HCT116 (cell line): Measurements from ENCODE around the gene GUCA2B. TPM values are rescaled to one million over a fixed set of nuclear protein-coding genes. Genes with fewer than 3 reads are reported as not detected.

Source experiments
- ATAC-seq: fragments of 200-7000 bp; cut with Tn5 transposase; 2 replicates; pipeline ENCODE4 v1.9.1; 2020; ENCODE audit warnings: mild to moderate bottlenecking, moderate library complexity
- BruUV-seq: library from RNA; stranded (reverse); fragments of 400-500 nt; replicated peaks from 2 replicates; lab custom pipeline; 2021; lab: Mats Ljungman, UMichigan
- CTCF ChIA-PET: fragments of 300-600 bp; sonication (Branson Sonifier 250); formaldehyde crosslinking; loops from one replicate; lab custom pipeline; 2021; ENCODE audit warnings: antibody characterized with exemption; lab: Charles Lee
- POLR2A ChIA-PET: fragments of 300-600, 350-600 bp; sonication (Branson Sonifier 250); formaldehyde crosslinking; loops from one replicate; lab custom pipeline; 2021; ENCODE audit warnings: antibody characterized with exemption; lab: Charles Lee
- RAD21 ChIA-PET, 2 experiments: fragments of 300-600 bp; sonication (Branson Sonifier 250); formaldehyde crosslinking; loops; one replicate each; lab custom pipeline; 2023; ENCODE audit warnings: low total read pairs in 2 of 2; ENCODE audit not compliant: uncharacterized antibody in 2 of 2, unreplicated experiment in 2 of 2, low non-redundant PET in 1 of 2; lab: Charles Lee
- DNase-seq: peaks from one replicate; pipeline ENCODE4 v3.0.0-alpha.2; 2010; ENCODE audit warnings: low read depth, low spot score
- H2AFZ ChIP-seq: fragments of 200-600 bp; shearing (Covaris generic), sonication (generic); 2 replicates; pipeline ENCODE4 v1.6.1; 2017; ENCODE audit warnings: low read depth, mixed run types, mixed read lengths, antibody characterized with exemption, low read length; ENCODE audit not compliant: poor library complexity, severe bottlenecking
- H3K27ac ChIP-seq: 2 replicates; pipeline ENCODE4 v1.5.1; 2012; ENCODE audit warnings: low read depth, low read length
- H3K27me3 ChIP-seq: fragments of 200-600 bp; sonication (generic); 2 replicates; pipeline ENCODE4 v1.6.1; 2016; ENCODE audit warnings: mixed run types, low read length, mixed read lengths; ENCODE audit not compliant: insufficient read depth
- H3K36me3 ChIP-seq, 2 experiments: fragments of 200-500 bp in 1 of 2; fragments of 200-600 bp in 1 of 2; sonication (Bioruptor generic) in 1 of 2; sonication (generic) in 1 of 2; 2 replicates each; pipeline versions ENCODE4 v1.5.1 to v1.6.1; 2014 to 2016; ENCODE audit warnings: low read length in 2 of 2, inconsistent platforms in 1 of 2, mixed read lengths in 1 of 2, mixed run types in 1 of 2; ENCODE audit not compliant: insufficient read depth in 2 of 2, control insufficient read depth in 1 of 2
- H3K4me1 ChIP-seq, 2 experiments: fragments of 200-600 bp in 1 of 2; sonication (generic) in 1 of 2; 2 replicates each; pipeline versions ENCODE4 v1.5.1 to v1.6.1; 2012 to 2017; ENCODE audit warnings: low read length in 2 of 2, inconsistent platforms in 1 of 2, mild to moderate bottlenecking in 1 of 2, mixed read lengths in 1 of 2, mixed run types in 1 of 2, moderate library complexity in 1 of 2; ENCODE audit not compliant: insufficient read depth in 2 of 2, control insufficient read depth in 1 of 2
- H3K4me2 ChIP-seq: fragments of 200-600 bp; sonication (generic); 2 replicates; pipeline ENCODE4 v1.6.1; 2017; ENCODE audit warnings: mixed run types, low read length, mixed read lengths
- H3K4me3 ChIP-seq, 2 experiments: fragments of 200-600 bp in 1 of 2; sonication (generic) in 1 of 2; replicated peaks in 1 of 2; 2 replicates each; pipeline ENCODE4 v1.5.1; 2011 to 2016; ENCODE audit warnings: low read length in 2 of 2, control low read depth in 1 of 2, low read depth in 1 of 2, mild to moderate bottlenecking in 1 of 2, mixed read lengths in 1 of 2, mixed run types in 1 of 2
- H3K79me2 ChIP-seq: fragments of 200-600 bp; sonication (generic); 2 replicates; pipeline ENCODE4 v1.6.1; 2017; ENCODE audit warnings: mild to moderate bottlenecking, mixed run types, low read length, moderate library complexity, mixed read lengths; ENCODE audit not compliant: insufficient read depth
- H3K9ac ChIP-seq: fragments of 200-600 bp; sonication (generic); 2 replicates; pipeline ENCODE4 v1.6.1; 2016; ENCODE audit warnings: low read length, mixed read lengths
- H3K9me2 ChIP-seq: fragments of 200-600 bp; sonication (generic), shearing (Covaris generic); 2 replicates; pipeline ENCODE4 v1.6.1; 2017; ENCODE audit warnings: mixed run types, mild to moderate bottlenecking, moderate library complexity; ENCODE audit not compliant: insufficient read depth
- H3K9me3 ChIP-seq, 2 experiments: fragments of 200-500 bp in 1 of 2; fragments of 200-600 bp in 1 of 2; sonication (Bioruptor generic) in 1 of 2; sonication (generic) in 1 of 2; 2 replicates each; pipeline ENCODE4 v1.6.1; 2014 to 2017; ENCODE audit warnings: low read length in 2 of 2, mixed read lengths in 2 of 2, inconsistent platforms in 1 of 2, low read depth in 1 of 2, mild to moderate bottlenecking in 1 of 2, mixed run types in 1 of 2, moderate library complexity in 1 of 2; ENCODE audit not compliant: control insufficient read depth in 1 of 2, insufficient read depth in 1 of 2
- H4K20me1 ChIP-seq: fragments of 200-600 bp; sonication (generic), shearing (Covaris generic); 2 replicates; pipeline ENCODE4 v1.6.1; 2017; ENCODE audit warnings: mixed run types, mild to moderate bottlenecking, moderate library complexity; ENCODE audit not compliant: insufficient read depth
- ATF3 ChIP-seq: IDR thresholded peaks from 2 replicates; pipeline ENCODE4 v1.6.1; 2012
- CBX3 ChIP-seq: IDR thresholded peaks from 2 replicates; pipeline ENCODE4 v1.6.1; 2012; ENCODE audit warnings: low read depth
- CEBPB ChIP-seq: IDR thresholded peaks from 2 replicates; pipeline ENCODE4 v1.6.1; 2012; ENCODE audit warnings: low read depth
- CTCF ChIP-seq, 3 experiments: fragments of 200-600 bp in 1 of 3; sonication (generic) in 1 of 3; IDR thresholded peaks in 2 of 3; conservative IDR thresholded peaks in 1 of 3; 2 replicates each; pipeline ENCODE4 v1.5.1; 2012 to 2017; ENCODE audit warnings: low read depth in 2 of 3, low read length in 2 of 3, antibody characterized with exemption in 1 of 3, borderline replicate concordance in 1 of 3, control low read depth in 1 of 3, mild to moderate bottlenecking in 1 of 3, mixed read lengths in 1 of 3, mixed run types in 1 of 3, moderate library complexity in 1 of 3; ENCODE audit not compliant: insufficient read depth in 1 of 3
- EGR1 ChIP-seq: IDR thresholded peaks from 2 replicates; pipeline ENCODE4 v1.6.1; 2012; ENCODE audit warnings: low read depth
- EZH2 ChIP-seq: fragments of 200-600 bp; sonication (generic); IDR thresholded peaks from 2 replicates; pipeline ENCODE4 v1.6.1; 2017; ENCODE audit warnings: antibody characterized with exemption, mixed run types
- JUND ChIP-seq: IDR thresholded peaks from 2 replicates; pipeline ENCODE4 v1.6.1; 2012
- POLR2AphosphoS5 ChIP-seq: IDR thresholded peaks from 2 replicates; pipeline ENCODE4 v1.6.1; 2011; ENCODE audit warnings: mild to moderate bottlenecking, low read depth, low read length, moderate library complexity
- SIN3A ChIP-seq: IDR thresholded peaks from 2 replicates; pipeline ENCODE4 v1.6.1; 2012; ENCODE audit warnings: low read depth
- SP1 ChIP-seq: IDR thresholded peaks from 2 replicates; pipeline ENCODE4 v1.6.1; 2012; ENCODE audit warnings: low read depth
- TCF7L2 ChIP-seq: IDR thresholded peaks from 2 replicates; pipeline ENCODE4 v1.7.0; 2011; ENCODE audit warnings: borderline replicate concordance, inconsistent platforms; ENCODE audit not compliant: insufficient read depth, insufficient read length; ENCODE audit errors: extremely low read depth
- YY1 ChIP-seq: IDR thresholded peaks from 2 replicates; pipeline ENCODE4 v1.6.1; 2011; ENCODE audit warnings: low read length, low read depth, moderate library complexity, mild to moderate bottlenecking; ENCODE audit not compliant: insufficient replicate concordance; ENCODE audit errors: extremely low read depth
- ZBTB33 ChIP-seq: IDR thresholded peaks from 2 replicates; pipeline ENCODE4 v1.6.1; 2011; ENCODE audit warnings: mild to moderate bottlenecking, low read length, moderate library complexity; ENCODE audit not compliant: insufficient replicate concordance; ENCODE audit errors: extremely low read depth
- ZFX ChIP-seq: fragments of 450-650 bp; IDR thresholded peaks from 2 replicates; pipeline ENCODE4 v1.6.1; 2017
- intact Hi-C: fragments of 100-400 bp; cut with micrococcal nuclease; formaldehyde crosslinking; loops from 2 replicates; pipeline ENCODE4 v1.10.0; 2022
- total RNA-seq: library from RNA; stranded (reverse); gene quantifications from one replicate; pipeline ENCODE4 v1.2.1, GENCODE V29; 2021; ENCODE audit not compliant: unreplicated experiment

Gene GUCA2B
- total RNA-seq, 1 experiment from 2014 or later, result not detected

GRCh38 chr1:42171679-42172266 lies 18.6 kb downstream of the GUCA2B start (continued):
- no peak for TF ChIP-seq CTCF (IDR thresholded peaks at IDR 0.05 in 2 of 3, conservative IDR thresholded peaks at IDR 0.05 in 1 of 3; ENCODE audit: borderline replicate concordance in 1 of 3, insufficient read depth in 1 of 3, low read depth in 2 of 3, low read length in 2 of 3)
- no peak for TF ChIP-seq ZFX
- no peak for TF ChIP-seq EGR1
- TF ChIP-seq CBX3, result no peak
- TF ChIP-seq SP1, result no peak
- TF ChIP-seq ATF3, result no peak
- TF ChIP-seq, all 23 proteins: peak for 0

GRCh38 chr1:42172381-42173133 lies 19.3 kb downstream of the GUCA2B start:
- RAD21 ChIA-PET, result interaction anchor here in 1 of 2 experiments (1.1 kb wide), 1 partner anchor 361 kb away, joined by 3 read pairs; no protein-coding TSS in a partner anchor
- no TSS peak for BruUV-seq
- ATAC-seq, result 0 out of 2 replicates have a peak, but pooled peaks have one; percentile 5

More at GRCh38 chr1:42172381-42173133, 19.3 kb downstream of the GUCA2B start:
- no peak for TF ChIP-seq CTCF (IDR thresholded peaks at IDR 0.05 in 2 of 3, conservative IDR thresholded peaks at IDR 0.05 in 1 of 3; ENCODE audit: borderline replicate concordance in 1 of 3, insufficient read depth in 1 of 3, low read depth in 2 of 3, low read length in 2 of 3)
- no peak for TF ChIP-seq SIN3A
- TF ChIP-seq ZBTB33, result no peak
- no peak for TF ChIP-seq EZH2
- no peak for TF ChIP-seq YY1
- TF ChIP-seq SP1, result no peak
- no peak for TF ChIP-seq JUND
- no peak for TF ChIP-seq CEBPB
- no peak for TF ChIP-seq POLR2AphosphoS5
- no peak for TF ChIP-seq TCF7L2
- TF ChIP-seq, all 23 proteins: peak for 0
- no peak overlapping the region for H3K4me2 ChIP-seq
- H3K9ac ChIP-seq, result no peak overlapping the region
- no peak overlapping the region for H2AFZ ChIP-seq
- intact Hi-C loops, result loop anchor here (1.0 to 10.0 kb wide), 4 partner anchors 25 to 908 kb away; no protein-coding TSS in a partner anchor
- peaks cover 4 to 22% of the 10 kb centered on the region in 2 experiments for H3K4me1 ChIP-seq
- DNase-seq, result no peak
- H3K27ac ChIP-seq, result no peak overlapping the region
- H3K79me2 ChIP-seq, result no peaks in the 10 kb centered on the region
- 0 out of 2 replicates have a peak, but pooled peaks cover 5% of the 10 kb centered on the region for H4K20me1 ChIP-seq
- no peak overlapping the region for H3K4me3 ChIP-seq
- CTCF ChIA-PET, result interaction anchor here (0.7 to 2.3 kb wide), 13 partner anchors 9 to 812 kb away, joined by 3 to 21 read pairs (median 6); partner anchors contain the start of genes C1orf50 and P3H1
- H3K9me3 ChIP-seq, result no peaks in the 10 kb centered on the region
- no peaks in the 10 kb centered on the region for H3K27me3 ChIP-seq
- H3K36me3 ChIP-seq, result no peaks in the 10 kb centered on the region
- POLR2A ChIA-PET, result no interaction called here
- no peaks in the 10 kb centered on the region for H3K9me2 ChIP-seq
